ENCODE data around the gene ARHGAP26.

DNA sequence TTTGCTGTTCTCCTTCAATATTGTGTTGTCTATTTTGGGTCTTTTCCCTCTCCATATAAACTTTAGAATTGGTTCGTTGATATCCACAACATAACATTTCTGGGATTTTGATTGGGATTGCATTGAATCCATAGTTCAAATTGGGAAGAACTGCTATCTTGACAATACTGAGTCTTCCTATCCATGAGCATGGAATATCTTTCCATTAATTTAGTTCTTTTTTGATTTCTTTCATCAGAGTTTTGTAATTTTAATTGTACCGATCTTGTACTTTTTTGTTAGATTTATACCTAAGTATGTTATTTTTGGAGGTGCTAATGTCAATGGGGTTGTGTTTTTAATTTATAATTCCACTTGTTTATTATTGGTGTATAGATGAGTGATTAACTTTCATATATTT lies 498.2 kb downstream of the ARHGAP26 start:
- TF ChIP-seq, protein P1, sequence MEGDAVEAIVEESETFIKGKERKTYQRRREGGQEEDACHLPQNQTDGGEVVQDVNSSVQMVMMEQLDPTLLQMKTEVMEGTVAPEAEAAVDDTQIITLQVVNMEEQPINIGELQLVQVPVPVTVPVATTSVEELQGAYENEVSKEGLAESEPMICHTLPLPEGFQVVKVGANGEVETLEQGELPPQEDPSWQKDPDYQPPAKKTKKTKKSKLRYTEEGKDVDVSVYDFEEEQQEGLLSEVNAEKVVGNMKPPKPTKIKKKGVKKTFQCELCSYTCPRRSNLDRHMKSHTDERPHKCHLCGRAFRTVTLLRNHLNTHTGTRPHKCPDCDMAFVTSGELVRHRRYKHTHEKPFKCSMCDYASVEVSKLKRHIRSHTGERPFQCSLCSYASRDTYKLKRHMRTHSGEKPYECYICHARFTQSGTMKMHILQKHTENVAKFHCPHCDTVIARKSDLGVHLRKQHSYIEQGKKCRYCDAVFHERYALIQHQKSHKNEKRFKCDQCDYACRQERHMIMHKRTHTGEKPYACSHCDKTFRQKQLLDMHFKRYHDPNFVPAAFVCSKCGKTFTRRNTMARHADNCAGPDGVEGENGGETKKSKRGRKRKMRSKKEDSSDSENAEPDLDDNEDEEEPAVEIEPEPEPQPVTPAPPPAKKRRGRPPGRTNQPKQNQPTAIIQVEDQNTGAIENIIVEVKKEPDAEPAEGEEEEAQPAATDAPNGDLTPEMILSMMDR (IDR thresholded peaks at IDR 0.05; ENCODE audit: extremely low read depth in 1 of 2, insufficient read depth in 1 of 2, low read depth in 1 of 2, low read length in 2 of 2) = no peak
- TF ChIP-seq EZH2 (IDR thresholded peaks at IDR 0.05; ENCODE audit: borderline replicate concordance, low read depth, low read length, severe bottlenecking) = no peak
- TF ChIP-seq POLR2AphosphoS5 (IDR thresholded peaks at IDR 0.05; ENCODE audit: insufficient read depth, low read depth, low read length) = no peak
- TF ChIP-seq POLR2A (IDR thresholded peaks at IDR 0.05; ENCODE audit: low read depth, low read length) = no peak
- TF ChIP-seq, protein P2, sequence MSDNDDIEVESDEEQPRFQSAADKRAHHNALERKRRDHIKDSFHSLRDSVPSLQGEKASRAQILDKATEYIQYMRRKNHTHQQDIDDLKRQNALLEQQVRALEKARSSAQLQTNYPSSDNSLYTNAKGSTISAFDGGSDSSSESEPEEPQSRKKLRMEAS (IDR thresholded peaks at IDR 0.05; ENCODE audit: insufficient read depth, insufficient read length) = no peak
- TF ChIP-seq JUN (IDR thresholded peaks at IDR 0.05; ENCODE audit: borderline replicate concordance, insufficient read depth, insufficient read length, low read depth) = no peak
- no peak for TF ChIP-seq GATA2 (IDR thresholded peaks at IDR 0.05; ENCODE audit: insufficient read depth, insufficient read length, low read depth, low read length)
